Esophagus squamous epithelium (tissue), 5 donors: Measurements from ENCODE around the gene DACT2. TPM values are rescaled to one million over a fixed set of nuclear protein-coding genes. Genes with fewer than 3 reads are reported as not detected.

Experiments used
- DNase-seq: peaks from one replicate; lab custom pipeline; 2025; lab: John Stamatoyannopoulos, UW
- H3K27ac ChIP-seq, 4 donors: fragments of 200-600 bp; sonication (generic); one replicate each; pipeline ENCODE4 v1.5.1; 2016 to 2019; ENCODE audit warnings: mild to moderate bottlenecking in 1 of 4
- H3K27me3 ChIP-seq, 4 donors: fragments of 200-600 bp; sonication (generic); 1 replicate in 3 of 4; 2 replicates in 1 of 4; pipeline versions ENCODE4 v1.5.1 to v1.6.0; 2017 to 2021; ENCODE audit warnings: antibody characterized with exemption in 1 of 4
- H3K36me3 ChIP-seq, 3 donors: fragments of 200-600 bp; sonication (generic); one replicate each; pipeline ENCODE4 v1.5.1; 2016 to 2019
- H3K4me1 ChIP-seq, 3 donors: fragments of 200-600 bp; sonication (generic); one replicate each; pipeline ENCODE4 v1.5.1; 2017 to 2019
- H3K4me3 ChIP-seq, 4 donors: fragments of 200-600 bp; sonication (generic); 1 replicate in 3 of 4; 2 replicates in 1 of 4; pipeline ENCODE4 v1.5.1; 2016 to 2019; ENCODE audit warnings: mild to moderate bottlenecking in 2 of 4, moderate library complexity in 1 of 4
- H3K9me3 ChIP-seq, 3 donors: fragments of 200-600 bp; sonication (generic); one replicate each; pipeline ENCODE4 v1.5.1; 2016 to 2019
- CTCF ChIP-seq, 6 experiments: fragments of 450-650 bp in 4 of 6; fragments of 200-600 bp in 2 of 6; sonication (generic) in 2 of 6; IDR thresholded peaks; one replicate each; pipeline ENCODE4 v1.5.1; 2016 to 2019; ENCODE audit warnings: antibody characterized with exemption in 6 of 6, mild to moderate bottlenecking in 4 of 6, moderate library complexity in 4 of 6
- POLR2A ChIP-seq, 4 donors: fragments of 450-650 bp; IDR thresholded peaks; one replicate each; pipeline ENCODE4 v1.6.1; 2017; ENCODE audit warnings: antibody characterized with exemption in 4 of 4, mild to moderate bottlenecking in 4 of 4, moderate library complexity in 3 of 4
- WGBS, 2 donors: methylation state at CpG; one replicate each; pipeline ENCODE4 v1.1.5; 2018; 5-methylcytosine and 5-hydroxymethylcytosine counted together
- intact Hi-C: fragments of 100-400 bp; cut with DNase I; formaldehyde crosslinking; loops from one replicate; pipeline ENCODE4 v1.15.0; 2022
- total RNA-seq, 4 donors: library from RNA; depleted of rRNA; stranded (reverse); fragments of >200 nt; gene quantifications; one replicate each; pipeline ENCODE4 v1.1.0, GENCODE V29; 2016
- donor health status: DM: yes; HTN: yes; CAD: no.

DACT2 gene
- total RNA-seq, 4 donors from 2014 or later: 0.57 to 2.8 (median 1.9) TPM

- no peak for TF ChIP-seq CTCF (IDR thresholded peaks at IDR 0.05)
- TF ChIP-seq POLR2A (IDR thresholded peaks at IDR 0.05): no peak
- intact Hi-C loops: no loop called here
- Histone ChIP-seq H3K27ac (no peak overlapping the region), H3K27me3 (peaks cover 0 to 16% (median 0%) of the 10 kb centered on the region in 4 donors), H3K4me3 (no peak overlapping the region), H3K4me1 (no peaks in the 10 kb centered on the region), H3K9me3 (no peaks in the 10 kb centered on the region), H3K36me3 (no peaks in the 10 kb centered on the region)
- no peak for DNase-seq
- WGBS, 2 donors: 75 to 79% methylated on average over 15 to 18 of the region's 26 CpGs
Observed at GRCh38 chr6:168293636-168294530, 25.7 kb downstream of the DACT2 start.

GRCh38 chr6:168292826-168293225, 26.8 kb downstream of the DACT2 start:
- H3K4me1 ChIP-seq: no peaks in the 10 kb centered on the region
- no peak for TF ChIP-seq CTCF (IDR thresholded peaks at IDR 0.05)
- no peak for TF ChIP-seq POLR2A (IDR thresholded peaks at IDR 0.05)
- no peak for DNase-seq
- peaks cover 0 to 18% (median 0%) of the 10 kb centered on the region in 4 donors for H3K27me3 ChIP-seq
- H3K4me3 ChIP-seq: no peak overlapping the region
- intact Hi-C loops: no loop called here
- no peaks in the 10 kb centered on the region for H3K36me3 ChIP-seq
- no peaks in the 10 kb centered on the region for H3K9me3 ChIP-seq
- WGBS, 2 donors: 71% methylated on average over 4 of the region's 4 CpGs
- no peak overlapping the region for H3K27ac ChIP-seq

GRCh38 chr6:168291450-168291849, 28.1 kb downstream of the DACT2 start:
- H3K36me3 ChIP-seq: no peaks in the 10 kb centered on the region
- no peaks in the 10 kb centered on the region for H3K9me3 ChIP-seq
- WGBS, 2 donors: 77 to 90% methylated on average over 2 of the region's 2 CpGs
- no peaks in the 10 kb centered on the region for H3K4me1 ChIP-seq
- no peak for TF ChIP-seq POLR2A (IDR thresholded peaks at IDR 0.05)
- TF ChIP-seq CTCF (IDR thresholded peaks at IDR 0.05): no peak
- no peak for DNase-seq
- H3K27ac ChIP-seq: no peak overlapping the region
- intact Hi-C loops: no loop called here
- H3K27me3 ChIP-seq: peaks cover 0 to 23% (median 0%) of the 10 kb centered on the region in 4 donors
- H3K4me3 ChIP-seq: no peak overlapping the region

GRCh38 chr6:168290095-168290494, 29.5 kb downstream of the DACT2 start:
- intact Hi-C loops: no loop called here
- no peaks in the 10 kb centered on the region for H3K36me3 ChIP-seq
- no peak for DNase-seq
- no peak overlapping the region for H3K27ac ChIP-seq
- TF ChIP-seq POLR2A (IDR thresholded peaks at IDR 0.05) (no peak), CTCF (IDR thresholded peaks at IDR 0.05) (no peak)
- no peaks in the 10 kb centered on the region for H3K9me3 ChIP-seq
- WGBS, 2 donors: 100% methylated on average over 1 of the region's 1 CpG
- no peak overlapping the region for H3K4me3 ChIP-seq
- no peaks in the 10 kb centered on the region for H3K4me1 ChIP-seq
- H3K27me3 ChIP-seq: peaks cover 0 to 23% (median 0%) of the 10 kb centered on the region in 4 donors

DNA sequence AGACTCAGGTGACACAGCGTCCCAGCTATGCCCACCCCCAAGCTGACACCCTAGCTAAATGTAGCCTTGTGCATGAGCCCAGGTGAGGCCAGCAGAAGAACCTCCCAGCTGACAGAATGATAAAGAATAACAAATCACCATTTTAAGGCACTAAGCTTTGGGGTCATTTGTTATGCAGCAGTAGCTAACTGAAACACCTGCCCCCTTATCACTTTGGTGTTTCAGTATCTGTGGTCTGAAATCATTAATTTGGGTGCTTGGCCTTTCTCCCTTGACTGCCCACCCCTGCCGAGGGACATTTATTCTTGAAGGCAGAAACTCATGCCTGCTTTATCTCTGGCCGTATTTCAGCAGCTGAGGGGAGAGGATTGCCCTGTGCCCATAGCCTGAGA, 30.0 kb downstream of the DACT2 start:
- no peak overlapping the region for H3K4me3 ChIP-seq
- H3K9me3 ChIP-seq: no peaks in the 10 kb centered on the region
- H3K4me1 ChIP-seq: no peaks in the 10 kb centered on the region
- 76 to 79% methylated on average over 3 of the region's 3 CpGs for WGBS, 2 donors
- H3K36me3 ChIP-seq: no peaks in the 10 kb centered on the region
- no peak overlapping the region for H3K27ac ChIP-seq
- peaks cover 0 to 23% (median 0%) of the 10 kb centered on the region in 4 donors for H3K27me3 ChIP-seq
- TF ChIP-seq CTCF (IDR thresholded peaks at IDR 0.05): no peak
- TF ChIP-seq POLR2A (IDR thresholded peaks at IDR 0.05): no peak
- no peak for DNase-seq
- intact Hi-C loops: no loop called here
